Measurements from ENCODE around the gene SYCN.

SYCN gene

DNA sequence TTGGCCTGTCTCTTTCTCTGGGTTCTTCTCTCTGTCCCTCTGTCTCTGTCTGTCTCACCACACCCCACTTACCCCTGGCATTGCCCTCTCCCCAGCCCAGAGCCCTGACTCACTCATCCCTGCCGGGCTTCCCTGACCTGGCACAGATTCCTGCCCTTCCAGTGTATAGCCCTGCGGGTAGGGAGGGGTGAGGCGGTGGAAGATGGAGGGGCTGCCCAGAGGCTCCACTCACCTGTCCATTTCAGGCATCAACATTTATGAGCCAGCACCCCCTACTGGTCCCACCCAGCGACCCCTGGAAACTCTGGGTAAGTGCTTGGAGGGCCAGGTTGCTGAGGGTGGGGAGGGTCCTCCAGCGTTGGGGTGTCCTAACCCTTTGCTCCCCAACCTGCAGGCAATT is 6.3 kb downstream of the SYCN start:
- TF ChIP-seq, protein P1, sequence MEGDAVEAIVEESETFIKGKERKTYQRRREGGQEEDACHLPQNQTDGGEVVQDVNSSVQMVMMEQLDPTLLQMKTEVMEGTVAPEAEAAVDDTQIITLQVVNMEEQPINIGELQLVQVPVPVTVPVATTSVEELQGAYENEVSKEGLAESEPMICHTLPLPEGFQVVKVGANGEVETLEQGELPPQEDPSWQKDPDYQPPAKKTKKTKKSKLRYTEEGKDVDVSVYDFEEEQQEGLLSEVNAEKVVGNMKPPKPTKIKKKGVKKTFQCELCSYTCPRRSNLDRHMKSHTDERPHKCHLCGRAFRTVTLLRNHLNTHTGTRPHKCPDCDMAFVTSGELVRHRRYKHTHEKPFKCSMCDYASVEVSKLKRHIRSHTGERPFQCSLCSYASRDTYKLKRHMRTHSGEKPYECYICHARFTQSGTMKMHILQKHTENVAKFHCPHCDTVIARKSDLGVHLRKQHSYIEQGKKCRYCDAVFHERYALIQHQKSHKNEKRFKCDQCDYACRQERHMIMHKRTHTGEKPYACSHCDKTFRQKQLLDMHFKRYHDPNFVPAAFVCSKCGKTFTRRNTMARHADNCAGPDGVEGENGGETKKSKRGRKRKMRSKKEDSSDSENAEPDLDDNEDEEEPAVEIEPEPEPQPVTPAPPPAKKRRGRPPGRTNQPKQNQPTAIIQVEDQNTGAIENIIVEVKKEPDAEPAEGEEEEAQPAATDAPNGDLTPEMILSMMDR (IDR thresholded peaks at IDR 0.05; ENCODE audit: borderline replicate concordance, insufficient read depth, low read depth, low read length), result no peak
- H3K4me3 ChIP-seq (ENCODE audit: low read depth, low read length), result no peak overlapping the region

GRCh38 chr19:39196860-39197562 is 7.1 kb downstream of the SYCN start, which contains the start of gene NCCRP1:
Gene NCCRP1, plus strand, starts transcription at chr19:39196964. Its CDS starts 19 bp downstream, at chr19:39196983.
- TF ChIP-seq, protein P1 (IDR thresholded peaks at IDR 0.05; ENCODE audit: borderline replicate concordance, insufficient read depth, low read depth, low read length), result no peak
- H3K4me3 ChIP-seq (ENCODE audit: low read depth, low read length), result no peak within 1 kb of the TSS

- no peak overlapping the region for H3K4me3 ChIP-seq (ENCODE audit: low read depth, low read length)
- TF ChIP-seq, protein P1 (IDR thresholded peaks at IDR 0.05; ENCODE audit: borderline replicate concordance, insufficient read depth, low read depth, low read length), result no peak
Measured at GRCh38 chr19:39196320-39196719, 7.7 kb downstream of the SYCN start.

- H3K4me3 ChIP-seq (ENCODE audit: low read depth, low read length), result no peak overlapping the region
- TF ChIP-seq, protein P1 (IDR thresholded peaks at IDR 0.05; ENCODE audit: borderline replicate concordance, insufficient read depth, low read depth, low read length), result no peak
Measured at GRCh38 chr19:39195755-39196154, 8.3 kb downstream of the SYCN start.

- H3K4me3 ChIP-seq (ENCODE audit: low read depth, low read length), result no peak overlapping the region
- TF ChIP-seq, protein P1 (IDR thresholded peaks at IDR 0.05; ENCODE audit: borderline replicate concordance, insufficient read depth, low read depth, low read length), result no peak
Measured at GRCh38 chr19:39194832-39195542, 9.1 kb downstream of the SYCN start.

GRCh38 chr19:39193803-39194202 is 10.3 kb downstream of the SYCN start:
- H3K4me3 ChIP-seq (ENCODE audit: low read depth, low read length), result no peak overlapping the region
- TF ChIP-seq, protein P1 (IDR thresholded peaks at IDR 0.05; ENCODE audit: borderline replicate concordance, insufficient read depth, low read depth, low read length), result no peak

- TF ChIP-seq, protein P1 (IDR thresholded peaks at IDR 0.05; ENCODE audit: borderline replicate concordance, insufficient read depth, low read depth, low read length), result no peak
- H3K4me3 ChIP-seq (ENCODE audit: low read depth, low read length), result no peak overlapping the region
Measured at GRCh38 chr19:39192846-39193245, 11.2 kb downstream of the SYCN start.

Data from GM12875 (cell line).